Measurements from ENCODE around the gene APOBEC2. TPM values are rescaled to one million over a fixed set of nuclear protein-coding genes. Genes with fewer than 3 reads are reported as not detected.

Gene APOBEC2
- total and polyA plus RNA-seq, 2 donors (not counting 1 experiment from before 2014, with no cell fraction given), result not detected

- no peak overlapping the region for H3K27ac Mint-ChIP-seq
Observed at GRCh38 chr6:41059556-41059955, 6.6 kb downstream of the APOBEC2 start.

GRCh38 chr6:41061196-41061726, 8.3 kb downstream of the APOBEC2 start:
- WGBS (ENCODE audit: insufficient coverage), result 97% methylated on average over 12 of the region's 13 CpGs
- Histone ChIP-seq H4K20me1 (ENCODE audit: control insufficient read depth, insufficient read depth, low read length, poor library complexity, severe bottlenecking) (no peaks in the 10 kb centered on the region), H3K9ac (ENCODE audit: low read length) (no peak overlapping the region), H3K4me1 (ENCODE audit: control insufficient read depth in 2 of 2, insufficient read depth in 2 of 2, low read length in 2 of 2) (no peaks in the 10 kb centered on the region), H3K4me3 (ENCODE audit: control extremely low read depth in 1 of 5, extremely low read depth in 1 of 5, insufficient read depth in 1 of 5, low read depth in 2 of 5, low read length in 4 of 5) (no peak overlapping the region), H2AFZ (ENCODE audit: insufficient read depth, low read depth, low read length, poor library complexity, severe bottlenecking) (no peak overlapping the region), H3K9me3 (ENCODE audit: control extremely low read depth in 1 of 3, control insufficient read depth in 2 of 3, insufficient read depth in 1 of 3, low read length in 2 of 3) (no peaks in the 10 kb centered on the region), H3K27ac (ENCODE audit: low read length in 2 of 2) (no peak overlapping the region), H3K4me2 (replicated peaks; ENCODE audit: low read depth, low read length, poor library complexity, severe bottlenecking) (no peak overlapping the region), H3K79me2 (ENCODE audit: control insufficient read depth, insufficient read depth, low read length) (peaks cover 11% of the 10 kb centered on the region), H3K27me3 (replicated peaks in 1 of 4; ENCODE audit: control extremely low read depth in 1 of 4, control insufficient read depth in 3 of 4, insufficient read depth in 4 of 4, low read length in 3 of 4) (no peaks in the 10 kb centered on the region), H3K36me3 (replicated peaks in 1 of 2; ENCODE audit: control extremely low read depth in 1 of 2, control insufficient read depth in 1 of 2, extremely low read depth in 1 of 2, insufficient read depth in 2 of 2, low read length in 1 of 2) (peaks cover 10 to 52% of the 10 kb centered on the region in 2 experiments)
- no peaks in the 10 kb centered on the region for H3K9me3 Mint-ChIP-seq (ENCODE audit: insufficient read depth)
- no peak overlapping the region for H3K4me3 Mint-ChIP-seq
- H3K27me3 Mint-ChIP-seq, result no peaks in the 10 kb centered on the region
- no peak overlapping the region for H3K27ac Mint-ChIP-seq
- no peak for DNase-seq
- no peak for TF ChIP-seq EZH2 (IDR thresholded peaks at IDR 0.05; ENCODE audit: borderline replicate concordance, insufficient read depth, low read depth, low read length, poor library complexity, severe bottlenecking)
- no peak for TF ChIP-seq CTCF (IDR thresholded peaks at IDR 0.05)
- no peak for ATAC-seq (ENCODE audit: low read depth)
- ChIA-PET POLR2A (no interaction called here), CTCF (no interaction called here)
- H3K4me1 Mint-ChIP-seq, result no peaks in the 10 kb centered on the region
- intact Hi-C loops (cut with micrococcal nuclease), result no loop called here

More at GRCh38 chr6:41059556-41059955, 6.6 kb downstream of the APOBEC2 start:
- H3K79me2 ChIP-seq (ENCODE audit: control insufficient read depth, insufficient read depth, low read length), result no peaks in the 10 kb centered on the region
- H3K4me3 ChIP-seq (ENCODE audit: control extremely low read depth in 1 of 5, extremely low read depth in 1 of 5, insufficient read depth in 1 of 5, low read depth in 2 of 5, low read length in 4 of 5), result no peak overlapping the region
- intact Hi-C loops (cut with micrococcal nuclease), result no loop called here
- no peak overlapping the region for H3K27ac ChIP-seq (ENCODE audit: low read length in 2 of 2)
- ChIA-PET CTCF (no interaction called here), POLR2A (no interaction called here)
- H3K27me3 ChIP-seq (replicated peaks in 1 of 4; ENCODE audit: control extremely low read depth in 1 of 4, control insufficient read depth in 3 of 4, insufficient read depth in 4 of 4, low read length in 3 of 4), result no peaks in the 10 kb centered on the region
- peaks cover 10 to 38% of the 10 kb centered on the region in 2 experiments for H3K36me3 ChIP-seq (replicated peaks in 1 of 2; ENCODE audit: control extremely low read depth in 1 of 2, control insufficient read depth in 1 of 2, extremely low read depth in 1 of 2, insufficient read depth in 2 of 2, low read length in 1 of 2)
- no peak overlapping the region for H3K4me3 Mint-ChIP-seq
- DNase-seq, result no peak
- no peak overlapping the region for H3K4me2 ChIP-seq (replicated peaks; ENCODE audit: low read depth, low read length, poor library complexity, severe bottlenecking)
- H3K4me1 Mint-ChIP-seq, result peaks cover 2% of the 10 kb centered on the region
- H3K9me3 ChIP-seq (ENCODE audit: control extremely low read depth in 1 of 3, control insufficient read depth in 2 of 3, insufficient read depth in 1 of 3, low read length in 2 of 3), result no peaks in the 10 kb centered on the region
- H3K9ac ChIP-seq (ENCODE audit: low read length), result no peak overlapping the region
- no CpG with 5 or more reads among the region's 1 CpG for WGBS (ENCODE audit: insufficient coverage)
- no peak overlapping the region for H2AFZ ChIP-seq (ENCODE audit: insufficient read depth, low read depth, low read length, poor library complexity, severe bottlenecking)
- TF ChIP-seq CTCF (IDR thresholded peaks at IDR 0.05) (no peak), EZH2 (IDR thresholded peaks at IDR 0.05; ENCODE audit: borderline replicate concordance, insufficient read depth, low read depth, low read length, poor library complexity, severe bottlenecking) (no peak)
- H3K4me1 ChIP-seq (ENCODE audit: control insufficient read depth in 2 of 2, insufficient read depth in 2 of 2, low read length in 2 of 2), result no peaks in the 10 kb centered on the region
- H3K9me3 Mint-ChIP-seq (ENCODE audit: insufficient read depth), result no peaks in the 10 kb centered on the region
- ATAC-seq (ENCODE audit: low read depth), result no peak
- no peaks in the 10 kb centered on the region for H4K20me1 ChIP-seq (ENCODE audit: control insufficient read depth, insufficient read depth, low read length, poor library complexity, severe bottlenecking)
- H3K27me3 Mint-ChIP-seq, result no peaks in the 10 kb centered on the region
